Fibroblast of lung (primary cell): ENCODE data around the gene BZW2. TPM values are rescaled to one million over a fixed set of nuclear protein-coding genes. Genes with fewer than 3 reads are reported as not detected.

ENCODE experiments used
- DNase-seq, 2 donors: peaks; one replicate each; pipeline versions ENCODE4 v3.0.0 to v3.0.0-alpha.2; 2010; ENCODE audit warnings: low read depth in 2 of 2
- H2AFZ ChIP-seq: 2 replicates; pipeline ENCODE4 v1.5.1; 2012; ENCODE audit warnings: low read length, control low read depth, inconsistent platforms
- H3K27ac ChIP-seq: 2 replicates; pipeline ENCODE4 v1.5.1; 2011; ENCODE audit warnings: low read length, control low read depth; ENCODE audit not compliant: insufficient read depth
- H3K27me3 ChIP-seq: 2 replicates; pipeline ENCODE4 v1.5.1; 2011; ENCODE audit warnings: mild to moderate bottlenecking, low read length; ENCODE audit not compliant: control insufficient read depth, insufficient read depth
- H3K36me3 ChIP-seq: 2 replicates; pipeline ENCODE4 v1.5.1; 2011; ENCODE audit warnings: low read length; ENCODE audit not compliant: control insufficient read depth, insufficient read depth
- H3K4me1 ChIP-seq: 2 replicates; pipeline ENCODE4 v1.5.1; 2011; ENCODE audit warnings: low read length; ENCODE audit not compliant: control insufficient read depth, insufficient read depth; ENCODE audit errors: extremely low read depth
- H3K4me2 ChIP-seq: 2 replicates; pipeline ENCODE4 v1.5.1; 2011; ENCODE audit warnings: low read length, control low read depth; ENCODE audit not compliant: insufficient read depth; ENCODE audit errors: extremely low read depth
- H3K4me3 ChIP-seq, 4 experiments: fragments of 200-600 bp in 1 of 4; sonication (generic) in 1 of 4; replicated peaks in 1 of 4; 2 replicates each; pipeline ENCODE4 v1.5.1; 2011 to 2016; ENCODE audit warnings: low read length in 4 of 4, low read depth in 3 of 4, mild to moderate bottlenecking in 3 of 4, control low read depth in 2 of 4, inconsistent platforms in 1 of 4, mixed read lengths in 1 of 4; ENCODE audit not compliant: insufficient read depth in 1 of 4; ENCODE audit errors: control extremely low read depth in 1 of 4
- H3K79me2 ChIP-seq: 2 replicates; pipeline ENCODE4 v1.5.1; 2012; ENCODE audit warnings: mild to moderate bottlenecking, low read length, inconsistent platforms; ENCODE audit not compliant: control insufficient read depth, insufficient read depth
- H3K9ac ChIP-seq: 2 replicates; pipeline ENCODE4 v1.5.1; 2011; ENCODE audit warnings: mild to moderate bottlenecking, low read length, control low read depth; ENCODE audit not compliant: insufficient read depth
- H3K9me3 ChIP-seq: 2 replicates; pipeline ENCODE4 v1.5.1; 2012; ENCODE audit warnings: low read depth, low read length; ENCODE audit not compliant: control insufficient read depth, insufficient read depth
- H4K20me1 ChIP-seq: 2 replicates; pipeline ENCODE4 v1.5.1; 2011; ENCODE audit warnings: low read length; ENCODE audit not compliant: control insufficient read depth, insufficient read depth; ENCODE audit errors: extremely low read depth
- CTCF ChIP-seq, 2 donors: IDR thresholded peaks in 1 of 2; conservative IDR thresholded peaks in 1 of 2; 1 replicate in 1 of 2; 2 replicates in 1 of 2; pipeline ENCODE4 v1.5.1; 2011 to 2012; ENCODE audit warnings: low read length in 2 of 2, control low read depth in 1 of 2, inconsistent platforms in 1 of 2, low read depth in 1 of 2, mild to moderate bottlenecking in 1 of 2
- EZH2 ChIP-seq: IDR thresholded peaks from 2 replicates; pipeline ENCODE4 v1.5.1; 2012; ENCODE audit warnings: low read length, control low read depth, mild to moderate bottlenecking; ENCODE audit errors: missing control alignments
- polyA plus RNA-seq, 2 donors: library from polyadenylated mRNA; depleted of rRNA in 1 of 2; stranded (reverse) in 1 of 2; unstranded in 1 of 2; fragments of >200 nt; gene quantifications; 2 replicates each; pipeline ENCODE4 v1.2.1, GENCODE V29; 2011 to 2012; ENCODE audit warnings: missing spikeins in 1 of 2
- total RNA-seq: library from RNA; depleted of rRNA; stranded (reverse); fragments of >200 nt; gene quantifications from 2 replicates; pipeline ENCODE4 v1.2.1, GENCODE V29; 2014

BZW2 gene
- total and polyA plus RNA-seq, 2 donors (not counting 1 experiment from before 2014, with no cell fraction given), result 43.3 to 88.8 TPM

DNA sequence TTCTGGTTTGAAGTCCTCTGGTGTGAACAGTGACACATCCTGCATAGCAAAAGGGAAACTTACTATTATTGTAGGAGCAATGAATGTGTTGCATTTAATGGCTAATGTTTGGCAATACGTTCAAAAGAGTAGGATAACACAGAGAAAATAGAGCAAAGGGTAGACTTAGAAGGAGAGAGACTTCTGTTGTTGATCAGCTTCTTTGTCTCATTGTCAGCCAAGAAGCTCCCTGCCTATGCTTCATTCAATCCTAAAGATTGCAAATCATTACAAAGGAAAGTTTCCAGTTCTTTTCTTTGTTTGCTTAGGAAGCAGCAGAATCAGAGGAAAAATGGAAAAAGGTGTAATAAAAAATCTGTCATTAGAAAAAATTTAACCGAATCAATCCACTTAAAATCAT is 99.7 kb downstream of the BZW2 start:
- H3K79me2 ChIP-seq, result no peaks in the 10 kb centered on the region
- H3K36me3 ChIP-seq, result no peaks in the 10 kb centered on the region
- no peak for TF ChIP-seq CTCF (conservative IDR thresholded peaks at IDR 0.05 in 1 of 2, IDR thresholded peaks at IDR 0.05 in 1 of 2; ENCODE audit: low read depth in 1 of 2, low read length in 2 of 2)
- TF ChIP-seq EZH2, result no peak
- no peaks in the 10 kb centered on the region for H3K4me1 ChIP-seq
- no peak overlapping the region for H3K27ac ChIP-seq
- no peaks in the 10 kb centered on the region for H4K20me1 ChIP-seq
- no peaks in the 10 kb centered on the region for H3K27me3 ChIP-seq
- peak in 1 of 2 donors; percentile 9 for DNase-seq
- H3K4me3 ChIP-seq, result no peak overlapping the region
- H3K9me3 ChIP-seq, result no peaks in the 10 kb centered on the region
- no peak overlapping the region for H2AFZ ChIP-seq
- H3K4me2 ChIP-seq, result no peak overlapping the region
- H3K9ac ChIP-seq, result no peak overlapping the region

DNA sequence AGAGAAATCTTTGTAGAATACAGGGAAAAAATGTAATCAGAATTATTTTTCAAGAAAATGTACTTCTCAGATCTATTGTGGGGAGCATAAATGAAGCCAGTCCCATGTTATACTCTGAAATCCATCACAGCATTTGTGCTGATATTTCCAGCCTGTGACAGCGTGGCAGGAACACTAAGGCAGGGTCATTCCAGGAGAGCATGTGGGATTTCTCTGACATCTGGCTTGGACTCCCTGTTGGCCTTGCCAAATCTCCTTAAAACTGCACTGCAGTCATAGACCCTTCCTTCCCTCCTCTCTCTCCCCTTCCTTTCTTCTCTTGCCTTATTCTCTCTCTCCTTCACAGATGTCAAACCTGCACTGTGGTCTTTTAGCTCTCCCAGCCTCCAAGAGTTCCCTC is 101.1 kb downstream of the BZW2 start:
- Histone ChIP-seq H3K4me3 (no peak overlapping the region), H3K36me3 (no peaks in the 10 kb centered on the region), H2AFZ (no peak overlapping the region), H3K4me2 (no peak overlapping the region), H3K27ac (no peak overlapping the region), H3K79me2 (no peaks in the 10 kb centered on the region), H3K9ac (no peak overlapping the region), H3K27me3 (no peaks in the 10 kb centered on the region), H3K9me3 (no peaks in the 10 kb centered on the region), H3K4me1 (no peaks in the 10 kb centered on the region), H4K20me1 (no peaks in the 10 kb centered on the region)
- TF ChIP-seq CTCF (conservative IDR thresholded peaks at IDR 0.05 in 1 of 2, IDR thresholded peaks at IDR 0.05 in 1 of 2; ENCODE audit: low read depth in 1 of 2, low read length in 2 of 2), result no peak
- no peak for TF ChIP-seq EZH2
- DNase-seq, result peak; percentile 12 to 59

DNA sequence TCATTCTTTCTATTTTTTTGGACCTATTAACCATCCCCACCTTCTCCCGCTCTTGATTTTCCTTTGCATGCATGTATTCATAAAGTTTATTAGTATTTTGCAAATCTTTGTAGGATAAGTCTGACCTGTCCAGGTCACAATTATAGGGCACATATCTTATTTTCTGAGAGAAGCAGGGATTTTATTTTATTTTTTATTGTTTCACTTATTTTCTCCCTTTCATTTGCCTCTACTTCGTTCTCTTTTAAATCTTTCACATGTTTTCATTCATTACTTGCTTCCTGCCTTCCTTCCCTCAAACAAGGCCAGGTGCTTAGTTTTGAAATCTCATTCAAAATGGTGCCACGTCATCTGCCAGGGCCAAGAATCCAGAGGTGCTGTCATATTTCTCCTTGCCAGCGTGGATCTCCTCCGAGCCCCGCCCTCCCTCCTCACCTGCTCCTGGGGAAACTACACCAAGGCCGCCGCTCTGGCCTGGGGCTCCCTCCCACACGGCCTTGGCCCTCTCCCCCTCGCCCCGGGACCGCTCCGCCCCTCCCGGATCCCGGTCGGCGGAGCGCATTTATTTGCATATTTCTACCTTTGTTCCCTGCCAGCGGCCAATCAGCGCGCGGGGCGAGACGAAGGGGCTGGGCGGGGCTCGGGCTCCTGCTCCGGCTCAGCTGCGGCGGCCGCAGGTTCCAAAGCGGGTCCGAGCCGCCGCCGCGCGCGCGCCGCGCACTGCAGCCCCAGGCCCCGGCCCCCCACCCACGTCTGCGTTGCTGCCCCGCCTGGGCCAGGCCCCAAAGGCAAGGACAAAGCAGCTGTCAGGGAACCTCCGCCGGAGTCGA is 107.3 kb downstream of the BZW2 start, which contains the start of gene TSPAN13:
TSS of gene TSPAN13 (plus strand) at position 654 of the 830 bp plus-strand sequence. CDS start 213 bp downstream, outside the sequence.
- Histone ChIP-seq H3K4me3 (peak within 1 kb of the TSS; percentile 67 to 80 (median 78)), H3K4me2 (peak within 1 kb of the TSS; percentile 90), H3K27ac (no peak within 1 kb of the TSS), H2AFZ (peak within 1 kb of the TSS; percentile 88), H3K27me3 (no peaks in the 10 kb centered on the region), H3K9ac (peak within 1 kb of the TSS; percentile 37), H3K4me1 (no peaks in the 10 kb centered on the region), H4K20me1 (no peaks in the 10 kb centered on the region), H3K36me3 (no peaks in the 10 kb centered on the region), H3K9me3 (no peaks in the 10 kb centered on the region), H3K79me2 (no peaks in the 10 kb centered on the region)
- DNase-seq, result peak; percentile 27 to 83
- TF ChIP-seq EZH2, result no peak
- no peak for TF ChIP-seq CTCF (conservative IDR thresholded peaks at IDR 0.05 in 1 of 2, IDR thresholded peaks at IDR 0.05 in 1 of 2; ENCODE audit: low read depth in 1 of 2, low read length in 2 of 2)
